Esophagus squamous epithelium (tissue), 4 donors: ENCODE measurements around the gene KRTAP10-8.

Experiments
- CTCF ChIP-seq, 6 experiments: fragments of 450-650 bp in 4 of 6; fragments of 200-600 bp in 2 of 6; sonication (generic) in 2 of 6; IDR thresholded peaks; one replicate each; pipeline ENCODE4 v1.5.1; 2016 to 2019; ENCODE audit warnings: antibody characterized with exemption in 6 of 6, mild to moderate bottlenecking in 4 of 6, moderate library complexity in 4 of 6
- POLR2A ChIP-seq, 4 donors: fragments of 450-650 bp; IDR thresholded peaks; one replicate each; pipeline ENCODE4 v1.6.1; 2017; ENCODE audit warnings: antibody characterized with exemption in 4 of 4, mild to moderate bottlenecking in 4 of 4, moderate library complexity in 3 of 4

- TF ChIP-seq CTCF (IDR thresholded peaks at IDR 0.05), result no peak
- TF ChIP-seq POLR2A (IDR thresholded peaks at IDR 0.05), result no peak
Measured at GRCh38 chr21:44637018-44637850, 25.4 kb downstream of the KRTAP10-8 start, which contains the start of gene KRTAP10-10.
